Right forelimb (tissue), 1 donor: ENCODE results near the gene ZDHHC1.

Experiments
- DNase-seq: peaks from one replicate; pipeline ENCODE4 v3.0.0-alpha.2; 2018

The ZDHHC1 gene

DNA sequence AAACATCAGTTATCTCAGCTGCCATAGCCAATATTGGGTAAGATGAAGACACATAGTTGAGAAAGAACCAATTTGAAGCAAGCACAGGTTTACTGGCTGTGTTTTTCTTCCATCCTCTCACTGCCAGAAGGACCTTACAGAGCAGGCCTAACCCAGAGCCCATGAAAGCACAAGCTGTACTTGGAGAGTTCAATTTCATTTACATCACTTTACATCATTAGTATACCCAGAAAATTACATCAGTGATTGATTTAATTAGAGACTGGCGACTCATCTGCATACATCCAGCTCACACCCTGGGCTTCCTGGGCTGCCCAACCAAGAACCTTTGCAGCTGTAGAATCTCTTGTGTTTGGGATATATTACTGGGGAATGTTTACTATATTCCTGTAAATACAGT lies 66.0 kb downstream of the ZDHHC1 start:
- DNase-seq = no peak

DNA sequence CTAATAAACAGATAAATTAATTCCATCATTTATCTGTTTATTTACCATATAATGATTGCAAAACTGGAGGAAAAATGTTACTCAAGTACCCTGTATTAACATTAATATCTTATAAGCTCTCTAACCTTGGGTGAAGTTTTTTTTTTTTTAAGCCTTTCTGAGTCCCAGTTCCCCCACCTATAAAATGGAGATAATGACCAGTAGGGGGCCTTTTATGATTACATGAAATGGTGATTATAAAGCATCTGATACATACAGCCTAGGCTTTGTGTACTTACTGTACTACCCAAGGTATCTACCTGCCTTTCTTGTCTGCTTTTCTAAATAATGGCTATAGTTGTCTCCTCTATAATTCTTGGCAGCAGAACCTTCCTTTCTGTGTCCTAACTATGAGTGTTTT lies 67.1 kb downstream of the ZDHHC1 start:
- no peak for DNase-seq

DNA sequence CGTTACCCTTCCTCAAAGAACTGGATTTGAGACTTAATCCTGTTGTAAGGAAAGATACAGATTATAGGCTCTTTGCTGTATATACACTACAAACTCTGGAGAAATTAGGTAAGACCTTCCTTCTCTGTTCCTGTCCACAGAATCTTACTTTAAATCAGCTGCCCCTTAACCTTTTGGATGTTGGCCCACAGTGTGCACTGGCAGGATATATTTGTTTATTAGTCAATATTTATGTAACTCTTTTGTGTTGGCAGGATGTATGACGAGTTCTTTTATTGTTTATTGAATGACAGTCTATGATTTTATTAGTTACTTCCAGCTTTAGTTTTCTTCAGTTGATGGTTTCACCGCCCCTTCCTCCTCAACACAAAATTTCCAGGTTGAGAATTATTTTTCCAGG lies 69.9 kb downstream of the ZDHHC1 start:
- no peak for DNase-seq

DNA sequence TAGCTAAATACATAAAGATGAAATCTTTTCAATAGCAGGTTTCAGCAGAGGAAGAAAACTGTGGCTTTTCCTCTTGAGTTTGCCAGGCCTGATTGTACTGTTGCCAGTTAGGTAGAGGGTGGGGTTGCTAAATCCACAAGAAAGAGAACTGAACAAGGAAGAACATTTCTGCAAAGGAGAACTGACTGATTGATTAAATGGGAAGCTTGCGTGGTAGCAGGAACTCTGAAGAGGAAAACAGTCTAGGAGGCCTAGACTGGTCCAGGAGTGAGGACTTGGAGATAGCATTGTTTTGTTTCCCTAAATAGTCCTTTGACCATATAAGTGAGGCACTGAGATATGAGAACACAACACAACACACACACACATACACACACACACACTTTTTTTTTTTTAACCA lies 70.9 kb downstream of the ZDHHC1 start:
- no peak for DNase-seq
